Activated CD4-positive, alpha-beta T cell treated with anti-CD3 and anti-CD28 coated beads, Interleukin-2, Interleukin-4, amounts not matched to agents 100 ng/mL and 50 ng/mL, durations not matched to agents 16 hours and 8 hours (primary cell): ENCODE measurements around the gene ADORA2A.

Experiments
- DNase-seq: peaks from one replicate; pipeline ENCODE4 v3.0.0-alpha.2; 2020; ENCODE audit warnings: low spot score

The ADORA2A gene

DNA sequence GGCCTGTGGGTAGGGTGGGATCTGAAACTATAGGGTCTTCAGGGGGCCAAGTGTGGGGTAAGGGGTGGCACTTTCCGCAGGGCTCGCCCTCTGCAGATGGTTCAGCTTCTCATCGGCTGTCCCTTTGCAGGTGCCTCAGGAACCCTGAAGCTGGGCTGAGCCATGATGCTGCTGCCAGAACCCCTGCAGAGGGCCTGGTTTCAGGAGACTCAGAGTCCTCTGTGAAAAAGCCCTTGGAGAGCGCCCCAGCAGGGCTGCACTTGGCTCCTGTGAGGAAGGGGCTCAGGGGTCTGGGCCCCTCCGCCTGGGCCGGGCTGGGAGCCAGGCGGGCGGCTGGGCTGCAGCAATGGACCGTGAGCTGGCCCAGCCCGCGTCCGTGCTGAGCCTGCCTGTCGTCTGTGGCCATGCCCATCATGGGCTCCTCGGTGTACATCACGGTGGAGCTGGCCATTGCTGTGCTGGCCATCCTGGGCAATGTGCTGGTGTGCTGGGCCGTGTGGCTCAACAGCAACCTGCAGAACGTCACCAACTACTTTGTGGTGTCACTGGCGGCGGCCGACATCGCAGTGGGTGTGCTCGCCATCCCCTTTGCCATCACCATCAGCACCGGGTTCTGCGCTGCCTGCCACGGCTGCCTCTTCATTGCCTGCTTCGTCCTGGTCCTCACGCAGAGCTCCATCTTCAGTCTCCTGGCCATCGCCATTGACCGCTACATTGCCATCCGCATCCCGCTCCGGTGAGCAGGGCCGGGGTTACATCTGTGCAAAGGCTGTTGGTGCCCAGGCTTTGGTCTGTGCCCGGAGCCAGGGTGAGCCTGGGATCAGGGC, 5.8 kb downstream of the ADORA2A start:
- DNase-seq = no peak

DNA sequence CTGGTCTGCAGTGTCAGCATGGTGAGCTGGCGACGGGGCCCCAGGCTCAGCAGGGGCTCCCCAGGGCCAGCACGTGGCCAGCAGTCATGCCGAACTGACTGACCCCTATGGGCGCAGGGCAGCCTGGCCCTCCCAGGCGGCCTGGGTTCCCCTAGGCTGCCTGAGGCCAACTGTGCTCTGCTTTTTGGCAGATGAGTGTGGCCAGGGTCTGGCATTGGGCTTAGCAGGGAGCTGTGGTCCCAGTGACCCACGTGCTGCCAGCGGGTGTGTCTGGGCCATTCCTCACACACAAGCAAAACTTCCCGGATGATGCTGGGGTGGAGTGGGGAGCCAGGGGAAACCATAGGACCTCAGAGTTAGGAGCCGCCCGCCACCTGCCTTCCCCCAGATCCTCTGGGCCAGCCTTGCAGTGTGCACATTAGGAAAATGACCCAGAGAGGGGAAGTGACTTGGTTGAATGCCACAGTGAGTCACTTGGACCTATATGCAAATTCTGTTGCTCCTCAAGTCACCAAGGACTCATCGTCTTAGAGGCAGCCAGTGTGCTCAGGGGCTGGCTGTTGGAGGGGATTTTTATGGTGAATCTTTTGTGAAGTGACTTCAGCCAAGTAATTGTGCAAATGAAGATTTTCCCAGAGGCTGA, 6.5 kb downstream of the ADORA2A start:
- peak; percentile 80 for DNase-seq

DNA sequence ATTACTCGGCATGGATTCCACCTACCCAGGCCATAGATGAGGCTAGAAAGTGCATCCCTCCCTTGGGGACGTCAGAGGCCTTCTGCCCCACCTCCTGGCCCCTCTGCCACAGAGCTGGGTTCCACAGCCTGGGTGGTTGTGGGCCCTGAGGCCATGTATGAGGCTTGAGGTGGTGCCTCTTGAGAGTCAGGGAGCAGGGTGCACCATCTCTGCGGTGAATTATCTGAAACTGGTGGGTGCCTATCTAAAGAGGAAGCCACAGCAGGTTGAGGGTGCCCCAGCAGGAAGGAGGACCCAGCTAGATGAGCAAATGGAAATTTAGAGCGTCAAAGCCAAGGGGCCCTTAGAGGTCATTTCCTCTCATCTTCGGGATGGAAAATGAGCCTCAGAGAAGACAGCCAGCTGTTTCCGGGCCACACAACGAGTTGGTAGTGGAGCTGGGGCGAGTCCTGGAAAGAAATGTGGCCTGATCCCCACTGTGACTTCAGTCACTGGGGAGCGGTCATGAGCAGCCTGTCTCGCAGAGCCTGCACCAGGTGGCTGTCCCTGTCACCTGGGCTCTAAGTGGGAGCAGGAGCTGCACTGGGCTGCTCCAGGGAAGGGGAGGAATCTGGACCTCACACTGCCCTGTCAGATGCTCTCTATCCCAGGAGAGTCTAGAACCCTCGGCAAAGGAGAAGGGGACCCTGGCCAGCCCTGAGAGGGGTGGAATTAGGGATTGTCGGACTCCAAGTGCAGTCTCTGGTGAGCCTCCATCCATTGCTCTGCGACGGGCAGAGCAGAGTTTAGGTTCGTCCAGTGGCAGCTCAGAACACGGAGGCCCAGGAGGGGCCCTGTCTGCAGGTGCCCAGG, 7.3 kb downstream of the ADORA2A start:
- peak; percentile 86 for DNase-seq

DNA sequence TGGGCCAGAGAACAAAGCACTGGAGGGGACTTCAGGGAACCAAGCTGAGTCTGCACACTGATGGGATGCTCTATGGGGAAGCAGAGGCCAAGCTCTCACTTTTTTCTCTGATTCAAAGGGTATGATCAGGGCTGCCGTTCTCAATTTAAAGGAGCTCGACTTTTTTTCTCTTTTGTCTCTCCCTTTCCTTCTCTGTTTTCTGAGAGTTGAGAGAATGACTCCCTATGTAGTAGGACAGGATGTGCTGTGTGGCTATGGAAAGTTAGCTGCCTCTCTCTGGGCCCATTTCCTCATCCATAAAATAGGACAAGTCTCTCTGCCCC, 7.9 kb downstream of the ADORA2A start:
- DNase-seq = no peak

DNA sequence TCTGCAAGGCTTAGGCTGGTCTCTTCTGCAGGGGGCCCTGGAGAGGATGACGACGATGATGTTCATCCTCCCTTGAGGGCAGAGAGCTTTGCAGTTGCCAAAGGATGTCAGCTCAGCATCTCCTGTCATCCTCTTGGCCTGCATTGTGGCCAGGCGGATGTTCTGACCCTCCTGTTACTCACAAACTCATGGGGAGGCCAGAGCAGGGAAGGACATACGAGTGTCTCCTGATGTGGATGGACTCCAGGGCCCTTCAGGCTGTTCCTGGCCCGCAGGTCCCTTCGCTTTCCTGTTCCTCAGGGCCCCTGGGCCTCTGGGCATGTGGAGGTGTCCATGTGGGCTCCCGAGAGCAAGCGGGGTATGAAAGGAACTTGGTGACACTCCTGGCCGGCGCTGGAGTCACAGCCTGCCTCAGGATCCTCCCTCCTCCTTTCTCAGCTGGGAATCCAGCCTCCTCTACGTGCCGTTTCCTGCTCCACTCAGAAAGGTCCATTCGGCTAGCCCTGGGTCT, 8.5 kb downstream of the ADORA2A start:
- no peak for DNase-seq

DNA sequence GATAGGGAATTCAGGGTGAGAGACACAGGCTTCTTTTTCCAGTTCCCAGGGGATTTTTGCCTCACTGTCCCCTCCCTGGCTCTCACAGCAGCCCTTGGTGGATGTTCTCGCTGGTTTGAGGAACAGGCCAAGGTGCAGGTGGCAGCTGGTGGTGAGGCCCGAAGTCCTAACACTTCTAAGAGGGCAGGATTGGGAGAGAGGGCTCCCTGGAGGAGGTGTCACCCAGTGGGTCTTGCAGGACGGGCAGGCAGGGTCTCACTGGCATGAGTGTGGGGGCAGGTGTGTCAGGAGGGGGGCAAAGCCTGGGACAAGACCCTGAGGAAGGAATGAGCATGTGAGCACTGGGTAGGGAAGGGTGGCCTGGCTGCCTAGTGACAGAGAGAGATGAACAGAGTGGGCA, 9.2 kb downstream of the ADORA2A start:
- DNase-seq = no peak

DNA sequence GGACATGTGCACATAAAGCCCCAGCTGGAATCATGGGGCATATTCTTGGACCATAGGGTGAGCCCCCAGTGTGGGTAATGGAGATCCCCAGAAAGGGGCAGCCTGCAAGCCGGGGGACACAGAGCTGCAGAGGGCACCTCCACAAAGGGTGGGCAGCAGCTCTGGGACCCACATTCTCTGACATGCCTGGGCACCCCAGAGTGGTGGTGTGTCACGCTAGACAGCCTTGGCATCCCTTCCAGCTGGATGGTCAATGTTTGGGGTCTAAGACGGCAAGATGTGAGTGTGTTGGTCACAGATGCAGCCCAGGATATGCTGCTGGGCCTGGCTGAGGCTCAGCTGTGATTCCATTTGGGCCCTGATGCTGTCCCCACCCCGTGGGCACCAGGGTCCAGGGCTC, 9.7 kb downstream of the ADORA2A start:
- no peak for DNase-seq

DNA sequence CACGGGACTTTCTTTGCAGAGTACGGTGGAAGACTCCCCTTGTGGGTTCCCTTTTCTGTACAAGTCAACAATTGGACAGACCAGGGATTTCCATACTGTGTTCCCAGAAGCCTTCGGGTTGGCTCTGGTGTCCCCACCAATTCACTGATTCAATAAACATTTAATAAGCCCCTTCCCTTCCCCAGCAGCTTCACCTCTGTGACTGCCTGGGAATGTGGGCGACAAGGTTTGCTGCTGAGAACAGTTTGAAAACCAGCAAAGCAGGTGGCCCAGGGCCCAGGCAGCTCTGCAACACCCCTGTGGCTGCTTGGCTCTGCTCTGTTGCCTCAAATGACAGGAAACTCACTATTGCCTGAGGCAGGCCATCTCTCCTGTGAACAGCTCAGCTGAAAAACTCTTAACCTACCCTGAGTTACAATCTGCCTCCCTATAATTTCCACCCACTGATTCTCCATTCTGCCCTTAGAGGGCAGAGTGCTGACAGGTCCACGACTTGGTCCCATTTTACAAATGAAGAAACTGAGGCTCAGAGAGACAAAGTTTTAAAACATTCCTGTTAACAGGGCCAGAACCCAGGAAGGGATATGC, 10.4 kb downstream of the ADORA2A start:
- peak; percentile 15 for DNase-seq

DNA sequence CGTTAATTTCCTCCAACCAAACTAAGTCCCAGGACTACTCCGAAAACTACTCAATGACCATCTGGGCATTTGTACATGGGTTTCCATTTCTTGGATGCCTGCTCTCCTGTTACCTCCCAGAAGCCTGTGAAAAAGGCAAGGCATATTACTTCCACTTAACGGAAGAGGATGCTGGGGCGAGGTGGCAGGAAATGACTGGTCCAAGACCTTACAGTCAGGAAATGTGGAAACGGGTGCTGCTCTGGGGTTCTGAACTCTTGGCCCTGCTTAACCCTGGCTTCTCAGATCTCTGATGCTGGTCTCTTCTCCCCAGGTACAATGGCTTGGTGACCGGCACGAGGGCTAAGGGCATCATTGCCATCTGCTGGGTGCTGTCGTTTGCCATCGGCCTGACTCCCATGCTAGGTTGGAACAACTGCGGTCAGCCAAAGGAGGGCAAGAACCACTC, 12.9 kb downstream of the ADORA2A start:
- DNase-seq = no peak

DNA sequence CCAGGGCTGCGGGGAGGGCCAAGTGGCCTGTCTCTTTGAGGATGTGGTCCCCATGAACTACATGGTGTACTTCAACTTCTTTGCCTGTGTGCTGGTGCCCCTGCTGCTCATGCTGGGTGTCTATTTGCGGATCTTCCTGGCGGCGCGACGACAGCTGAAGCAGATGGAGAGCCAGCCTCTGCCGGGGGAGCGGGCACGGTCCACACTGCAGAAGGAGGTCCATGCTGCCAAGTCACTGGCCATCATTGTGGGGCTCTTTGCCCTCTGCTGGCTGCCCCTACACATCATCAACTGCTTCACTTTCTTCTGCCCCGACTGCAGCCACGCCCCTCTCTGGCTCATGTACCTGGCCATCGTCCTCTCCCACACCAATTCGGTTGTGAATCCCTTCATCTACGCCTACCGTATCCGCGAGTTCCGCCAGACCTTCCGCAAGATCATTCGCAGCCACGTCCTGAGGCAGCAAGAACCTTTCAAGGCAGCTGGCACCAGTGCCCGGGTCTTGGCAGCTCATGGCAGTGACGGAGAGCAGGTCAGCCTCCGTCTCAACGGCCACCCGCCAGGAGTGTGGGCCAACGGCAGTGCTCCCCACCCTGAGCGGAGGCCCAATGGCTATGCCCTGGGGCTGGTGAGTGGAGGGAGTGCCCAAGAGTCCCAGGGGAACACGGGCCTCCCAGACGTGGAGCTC, 13.5 kb downstream of the ADORA2A start:
- DNase-seq = no peak

DNA sequence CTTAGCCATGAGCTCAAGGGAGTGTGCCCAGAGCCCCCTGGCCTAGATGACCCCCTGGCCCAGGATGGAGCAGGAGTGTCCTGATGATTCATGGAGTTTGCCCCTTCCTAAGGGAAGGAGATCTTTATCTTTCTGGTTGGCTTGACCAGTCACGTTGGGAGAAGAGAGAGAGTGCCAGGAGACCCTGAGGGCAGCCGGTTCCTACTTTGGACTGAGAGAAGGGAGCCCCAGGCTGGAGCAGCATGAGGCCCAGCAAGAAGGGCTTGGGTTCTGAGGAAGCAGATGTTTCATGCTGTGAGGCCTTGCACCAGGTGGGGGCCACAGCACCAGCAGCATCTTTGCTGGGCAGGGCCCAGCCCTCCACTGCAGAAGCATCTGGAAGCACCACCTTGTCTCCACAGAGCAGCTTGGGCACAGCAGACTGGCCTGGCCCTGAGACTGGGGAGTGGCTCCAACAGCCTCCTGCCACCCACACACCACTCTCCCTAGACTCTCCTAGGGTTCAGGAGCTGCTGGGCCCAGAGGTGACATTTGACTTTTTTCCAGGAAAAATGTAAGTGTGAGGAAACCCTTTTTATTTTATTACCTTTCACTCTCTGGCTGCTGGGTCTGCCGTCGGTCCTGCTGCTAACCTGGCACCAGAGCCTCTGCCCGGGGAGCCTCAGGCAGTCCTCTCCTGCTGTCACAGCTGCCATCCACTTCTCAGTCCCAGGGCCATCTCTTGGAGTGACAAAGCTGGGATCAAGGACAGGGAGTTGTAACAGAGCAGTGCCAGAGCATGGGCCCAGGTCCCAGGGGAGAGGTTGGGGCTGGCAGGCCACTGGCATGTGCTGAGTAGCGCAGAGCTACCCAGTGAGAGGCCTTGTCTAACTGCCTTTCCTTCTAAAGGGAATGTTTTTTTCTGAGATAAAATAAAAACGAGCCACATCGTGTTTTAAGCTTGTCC, 14.3 kb downstream of the ADORA2A start:
- no peak for DNase-seq

DNA sequence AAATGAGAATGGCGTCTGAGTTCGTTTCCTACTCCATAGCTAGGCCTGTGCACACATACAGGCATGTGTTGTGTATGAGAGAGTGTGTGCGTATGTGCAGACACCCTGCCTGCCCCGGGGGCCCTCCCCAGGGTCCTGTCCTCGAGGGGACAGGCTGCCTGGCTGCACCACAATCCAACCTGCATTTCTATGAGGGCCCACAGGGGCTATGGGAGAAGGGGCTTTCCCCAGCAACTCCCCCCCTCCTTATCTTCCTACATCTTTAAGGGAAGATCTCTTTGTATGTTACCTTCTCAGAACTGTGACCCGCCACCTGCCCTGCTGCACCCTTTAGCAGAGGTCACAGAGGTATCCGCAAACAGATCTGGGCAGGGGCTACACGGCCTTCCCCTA, 14.9 kb downstream of the ADORA2A start:
- no peak for DNase-seq

DNA sequence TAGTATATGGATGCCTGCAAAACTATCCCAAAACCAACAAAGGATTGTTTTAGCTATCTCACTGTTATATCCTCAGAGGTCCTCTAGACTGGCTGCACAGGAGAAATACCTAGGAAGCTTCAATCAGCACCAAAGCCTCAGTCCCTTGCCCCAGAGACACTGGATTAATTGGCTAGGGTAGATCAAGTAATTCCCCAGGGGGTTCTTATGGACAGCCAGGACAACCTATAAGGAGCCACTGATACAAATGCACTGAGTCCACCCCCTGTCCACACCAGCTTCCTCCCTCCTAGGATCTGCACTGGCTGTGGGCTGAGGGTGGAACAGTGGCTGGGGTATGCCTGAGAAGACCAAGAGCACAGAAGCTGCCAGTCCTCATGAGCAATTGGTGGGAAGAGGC, 16.3 kb downstream of the ADORA2A start:
- DNase-seq = no peak

DNA sequence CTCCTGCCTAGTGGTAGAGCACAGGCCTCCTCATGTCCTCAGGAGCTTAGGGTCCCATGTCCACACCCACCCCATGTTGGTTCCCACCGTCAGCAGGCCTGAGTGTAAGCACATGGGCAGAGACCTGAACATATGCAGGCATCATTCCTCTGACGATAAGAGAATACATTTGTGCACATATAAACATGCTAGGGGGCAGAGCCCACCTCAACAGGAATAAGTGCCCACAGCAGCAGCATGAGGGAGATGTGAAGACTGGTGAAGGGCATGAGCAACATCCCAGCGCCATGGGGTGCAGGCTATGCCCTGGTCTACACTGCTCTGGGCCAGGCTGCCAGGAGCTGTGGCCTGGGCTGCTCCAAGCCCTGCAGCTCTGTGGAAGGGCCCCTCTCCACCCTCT, 16.9 kb downstream of the ADORA2A start:
- DNase-seq = no peak

DNA sequence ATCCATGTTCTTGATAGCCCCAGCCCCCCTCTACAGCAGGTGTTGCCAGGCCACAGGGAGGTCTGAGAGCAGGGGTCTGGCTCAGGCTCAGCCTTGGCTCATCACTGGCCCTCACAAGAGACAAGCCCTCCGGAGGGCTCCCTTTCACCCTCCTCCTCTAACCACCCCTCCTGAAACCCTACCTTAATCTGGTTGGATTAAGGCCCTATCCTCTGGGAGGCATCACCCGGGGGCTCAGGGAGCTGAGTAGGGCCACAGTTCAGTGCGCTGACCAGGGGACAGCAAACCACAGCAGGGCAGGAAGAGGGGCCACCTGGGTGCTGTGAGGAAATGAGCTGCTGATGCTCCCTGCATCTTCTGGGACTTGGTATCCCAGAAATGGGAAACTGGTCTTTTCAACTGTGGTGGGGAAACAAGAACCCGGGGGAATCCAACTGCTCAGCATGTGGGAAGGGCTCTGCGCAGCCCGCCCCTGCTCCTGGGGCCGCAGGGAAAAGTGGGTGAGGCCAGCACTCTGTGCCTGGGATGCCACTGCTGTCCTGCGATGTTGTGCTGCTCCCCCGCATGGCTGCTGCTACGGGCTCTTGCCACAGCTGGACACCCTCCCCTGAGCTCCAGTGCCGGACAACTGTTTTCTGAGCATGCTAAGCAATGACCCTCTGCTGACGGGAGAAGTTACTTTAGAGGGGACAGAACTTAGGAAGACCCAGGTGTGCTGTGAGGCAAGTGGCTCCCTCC, 17.5 kb downstream of the ADORA2A start:
- no peak for DNase-seq

DNA sequence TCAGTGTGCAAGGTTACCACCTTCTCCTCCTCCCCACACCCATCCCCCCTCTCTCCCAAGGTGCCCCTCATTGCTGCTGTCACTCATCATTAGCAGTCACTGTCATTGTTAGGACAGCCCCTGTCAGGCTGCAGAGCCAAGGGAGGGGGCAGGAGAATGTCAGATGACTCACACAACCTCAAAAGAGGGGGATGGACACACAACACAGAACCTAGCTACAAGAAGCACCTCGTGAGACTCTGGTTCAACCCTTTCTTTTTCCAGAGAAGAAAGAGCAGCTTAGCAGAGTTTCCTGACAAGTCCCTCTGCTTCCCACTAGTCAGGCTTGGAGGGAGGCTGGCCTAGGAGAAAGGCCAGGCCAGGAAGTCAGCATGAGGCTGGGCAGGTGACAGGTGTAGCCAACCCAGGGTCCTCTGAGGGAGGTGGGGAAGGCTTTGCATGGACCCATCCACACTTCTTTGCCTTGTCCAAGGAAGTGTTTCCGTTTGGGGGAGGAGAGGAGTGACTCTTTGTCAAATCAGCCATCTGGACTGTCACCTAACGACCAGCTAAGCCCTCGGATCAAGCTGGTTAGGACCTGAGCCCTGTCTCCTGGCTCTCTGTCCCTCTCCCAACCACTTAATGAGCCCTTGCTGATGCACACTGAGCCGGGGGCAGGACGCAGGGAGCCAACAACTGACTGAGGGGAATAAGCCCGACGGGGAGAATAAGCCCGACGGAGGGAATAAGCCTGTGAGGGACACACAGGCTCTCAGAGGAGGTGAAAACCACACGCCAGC, 18.3 kb downstream of the ADORA2A start:
- no peak for DNase-seq

DNA sequence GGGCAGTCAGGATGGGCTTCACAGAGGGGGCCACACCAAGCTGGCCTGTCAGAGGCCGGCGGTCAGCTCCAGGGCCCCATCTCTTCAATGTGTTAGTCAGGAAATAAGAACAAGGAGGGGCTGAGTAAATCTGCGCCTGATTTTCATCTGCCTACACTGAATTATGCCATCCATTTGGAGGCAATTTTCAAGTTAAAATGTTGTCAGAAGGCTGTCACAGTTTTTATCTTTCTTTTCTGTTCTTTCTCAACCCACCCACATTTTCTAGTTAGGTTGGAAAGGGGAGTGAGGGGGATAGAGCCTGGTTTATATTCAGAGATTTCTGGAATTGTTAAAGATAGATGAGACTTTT, 18.8 kb downstream of the ADORA2A start:
- no peak for DNase-seq

DNA sequence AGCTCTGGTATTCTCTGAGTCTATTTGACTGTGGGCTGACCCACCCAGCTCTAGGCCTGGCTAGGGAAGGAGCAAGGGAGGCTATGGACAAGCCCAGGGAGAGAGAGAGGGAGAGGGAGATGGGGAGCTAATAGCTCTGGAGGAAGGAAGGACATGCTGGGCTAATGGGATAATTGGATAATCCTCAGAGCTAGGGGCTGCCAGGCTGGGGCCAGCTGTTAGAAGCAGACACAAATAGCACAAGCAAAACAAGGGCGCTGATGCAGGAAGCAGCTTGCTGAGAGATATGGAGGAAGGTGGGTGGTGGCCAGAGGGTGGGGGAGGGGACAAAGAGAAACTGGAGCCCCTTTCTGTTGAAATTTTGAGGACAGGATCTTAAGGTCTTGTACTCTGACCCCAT, 23.2 kb downstream of the ADORA2A start:
- no peak for DNase-seq

DNA sequence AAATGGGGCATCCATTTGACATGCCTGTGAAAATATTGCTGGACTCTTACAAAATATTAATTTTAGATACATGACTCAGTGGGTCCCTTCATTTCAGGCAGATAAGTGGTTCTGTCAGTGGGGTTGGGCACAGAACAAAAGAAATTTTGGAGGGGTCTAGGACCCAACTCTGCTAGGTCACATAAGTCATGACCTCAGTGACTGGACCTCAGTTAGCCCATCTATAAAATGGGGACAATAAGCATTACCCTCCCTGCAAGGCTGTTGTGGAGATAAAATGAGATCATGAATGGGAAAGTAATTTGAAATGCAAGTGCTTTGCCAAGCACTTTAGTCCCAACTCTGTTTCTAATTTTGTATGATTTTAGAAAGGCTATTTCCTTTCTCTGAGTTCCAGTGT, 23.8 kb downstream of the ADORA2A start:
- DNase-seq = no peak
